Measurements from ENCODE around the gene IL4R.

IL4R gene

GRCh38 chr16:27361987-27362386, 48.2 kb downstream of the IL4R start:
- DNase-seq (ENCODE audit: low spot score): no peak

GRCh38 chr16:27362570-27363245, 48.9 kb downstream of the IL4R start:
- DNase-seq (ENCODE audit: low spot score): no peak

GRCh38 chr16:27363246-27363632, 49.5 kb downstream of the IL4R start:
- no peak for DNase-seq (ENCODE audit: low spot score)

- DNase-seq (ENCODE audit: low spot score): no peak
Measured at GRCh38 chr16:27363797-27364196, 50.0 kb downstream of the IL4R start.

GRCh38 chr16:27364493-27365141, 50.8 kb downstream of the IL4R start:
- no peak for DNase-seq (ENCODE audit: low spot score)

- no peak for DNase-seq (ENCODE audit: low spot score)
Measured at GRCh38 chr16:27365142-27366089, 51.6 kb downstream of the IL4R start.

- no peak for DNase-seq (ENCODE audit: low spot score)
Measured at GRCh38 chr16:27366687-27367460, 53.1 kb downstream of the IL4R start.

GRCh38 chr16:27367461-27368357, 53.9 kb downstream of the IL4R start:
- peak; percentile 31 for DNase-seq (ENCODE audit: low spot score)

- DNase-seq (ENCODE audit: low spot score): no peak
Measured at GRCh38 chr16:27368358-27368722, 54.6 kb downstream of the IL4R start.

GRCh38 chr16:27369806-27370205, 56.0 kb downstream of the IL4R start:
- DNase-seq (ENCODE audit: low spot score): no peak

GRCh38 chr16:27370318-27370717, 56.5 kb downstream of the IL4R start:
- no peak for DNase-seq (ENCODE audit: low spot score)

GRCh38 chr16:27373312-27373711, 59.5 kb downstream of the IL4R start:
- no peak for DNase-seq (ENCODE audit: low spot score)

- DNase-seq (ENCODE audit: low spot score): peak; percentile 18
Measured at GRCh38 chr16:27374221-27374803, 60.5 kb downstream of the IL4R start.

- DNase-seq (ENCODE audit: low spot score): peak; percentile 41
Measured at GRCh38 chr16:27374804-27375425, 61.1 kb downstream of the IL4R start.

GRCh38 chr16:27377666-27378485, 64.1 kb downstream of the IL4R start:
- no peak for DNase-seq (ENCODE audit: low spot score)

- no peak for DNase-seq (ENCODE audit: low spot score)
Measured at GRCh38 chr16:27378871-27379481, 65.2 kb downstream of the IL4R start.

- DNase-seq (ENCODE audit: low spot score): no peak
Measured at GRCh38 chr16:27379919-27380318, 66.1 kb downstream of the IL4R start.

GRCh38 chr16:27381236-27381635, 67.5 kb downstream of the IL4R start:
- DNase-seq (ENCODE audit: low spot score): no peak
